ENCODE results near the gene SETD7.

DNA sequence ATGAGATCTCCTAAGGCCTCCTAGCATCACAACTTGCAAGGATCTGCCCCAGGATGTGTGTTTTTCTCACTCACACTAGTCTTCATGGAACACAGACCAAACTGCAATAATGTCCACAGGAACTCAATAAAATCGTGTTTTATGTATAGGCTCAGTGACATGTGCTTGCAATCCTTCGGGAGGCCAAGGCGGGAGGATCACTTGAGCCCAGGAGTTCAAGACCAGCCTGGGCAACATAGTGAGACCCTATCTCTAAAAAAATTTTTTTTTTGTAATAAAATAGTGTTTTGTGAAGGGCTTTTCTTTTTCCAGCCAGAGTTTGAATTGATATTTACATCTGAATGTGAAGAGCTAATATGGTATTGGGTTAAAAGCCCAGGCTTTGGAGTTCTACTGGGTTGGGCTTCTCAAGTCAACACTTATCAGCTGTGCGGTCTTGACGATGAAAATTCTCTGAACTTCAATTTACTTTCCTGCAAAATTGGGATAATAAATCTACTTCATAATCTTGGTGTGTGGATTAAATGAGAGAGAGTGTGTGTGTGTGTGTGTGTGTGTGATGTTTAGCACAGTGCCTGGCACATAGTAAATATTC, 38.7 kb upstream of the SETD7 start:
- TF ChIP-seq, protein P1, sequence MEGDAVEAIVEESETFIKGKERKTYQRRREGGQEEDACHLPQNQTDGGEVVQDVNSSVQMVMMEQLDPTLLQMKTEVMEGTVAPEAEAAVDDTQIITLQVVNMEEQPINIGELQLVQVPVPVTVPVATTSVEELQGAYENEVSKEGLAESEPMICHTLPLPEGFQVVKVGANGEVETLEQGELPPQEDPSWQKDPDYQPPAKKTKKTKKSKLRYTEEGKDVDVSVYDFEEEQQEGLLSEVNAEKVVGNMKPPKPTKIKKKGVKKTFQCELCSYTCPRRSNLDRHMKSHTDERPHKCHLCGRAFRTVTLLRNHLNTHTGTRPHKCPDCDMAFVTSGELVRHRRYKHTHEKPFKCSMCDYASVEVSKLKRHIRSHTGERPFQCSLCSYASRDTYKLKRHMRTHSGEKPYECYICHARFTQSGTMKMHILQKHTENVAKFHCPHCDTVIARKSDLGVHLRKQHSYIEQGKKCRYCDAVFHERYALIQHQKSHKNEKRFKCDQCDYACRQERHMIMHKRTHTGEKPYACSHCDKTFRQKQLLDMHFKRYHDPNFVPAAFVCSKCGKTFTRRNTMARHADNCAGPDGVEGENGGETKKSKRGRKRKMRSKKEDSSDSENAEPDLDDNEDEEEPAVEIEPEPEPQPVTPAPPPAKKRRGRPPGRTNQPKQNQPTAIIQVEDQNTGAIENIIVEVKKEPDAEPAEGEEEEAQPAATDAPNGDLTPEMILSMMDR (IDR thresholded peaks at IDR 0.05), result no peak
- no peak for TF ChIP-seq POLR2A (IDR thresholded peaks at IDR 0.05)
